NCI-H345 treated with DMSO at 0.1 percent for 48 hours (cell line): ENCODE data around the gene AMPD1.

ENCODE experiments used
- DNase-seq: peaks from one replicate; lab custom pipeline; 2025; ENCODE audit not compliant: unreplicated experiment; lab: John Stamatoyannopoulos, UW

AMPD1 gene

DNA sequence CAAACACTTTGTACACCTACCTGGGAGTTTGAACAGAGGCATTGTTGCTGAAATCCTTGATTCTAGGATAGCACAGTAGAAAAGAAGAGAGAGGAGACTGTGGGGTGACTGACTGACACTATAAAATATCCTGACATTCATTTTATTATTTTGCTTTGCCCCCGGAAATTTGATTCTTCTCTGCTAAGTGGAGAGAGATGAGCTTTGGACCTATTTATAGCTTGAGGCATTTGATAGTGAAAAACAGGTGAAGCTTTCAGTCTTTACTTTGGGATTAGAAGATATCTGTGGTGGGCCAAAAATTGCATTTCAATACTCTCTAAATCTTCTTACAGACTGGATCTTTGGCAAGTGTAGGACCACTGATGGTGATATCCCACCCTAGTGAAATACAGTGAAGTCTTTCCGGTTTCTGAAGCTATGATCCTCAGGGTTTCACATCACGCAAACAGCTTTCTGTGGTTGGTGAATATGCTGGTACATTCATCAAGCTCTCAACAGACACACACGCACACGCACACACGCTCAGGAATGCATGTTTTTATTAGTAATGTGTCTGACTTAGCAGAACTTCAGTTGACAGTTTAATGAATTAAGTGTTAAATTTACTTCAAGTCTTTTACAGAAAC is at the start of gene AMPD1:
Gene AMPD1 (minus strand): TSS at position 117 of the 629 bp plus-strand sequence. CDS start 75 bp downstream, at position 42.
- DNase-seq: no peak

- DNase-seq: no peak
These were observed 46.8 kb upstream of the AMPD1 start for GRCh38 chr1:114741963-114742746.

DNA sequence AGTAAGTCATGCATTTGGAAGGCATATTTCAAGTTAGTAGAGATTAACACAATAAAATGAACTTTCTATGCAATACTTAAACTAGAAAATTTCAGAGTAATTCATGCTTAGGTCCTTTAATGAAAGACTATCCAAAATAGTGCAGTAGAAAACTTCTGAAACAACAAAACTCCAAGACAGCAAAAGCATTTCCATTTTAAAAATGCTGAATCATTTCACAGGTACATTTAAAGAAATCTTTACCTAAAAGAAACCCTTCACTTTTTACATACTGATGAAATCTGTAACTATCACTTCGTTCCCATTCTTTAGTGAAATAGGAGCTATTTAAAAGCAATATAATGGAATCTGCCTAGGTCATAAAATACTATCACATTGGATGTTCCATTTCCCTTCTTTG is 45.0 kb upstream of the AMPD1 start:
- DNase-seq: no peak

- no peak for DNase-seq
These were observed 42.0 kb upstream of the AMPD1 start for GRCh38 chr1:114737314-114737849.

- no peak for DNase-seq
These were observed 40.1 kb upstream of the AMPD1 start for GRCh38 chr1:114735479-114735878.

DNA sequence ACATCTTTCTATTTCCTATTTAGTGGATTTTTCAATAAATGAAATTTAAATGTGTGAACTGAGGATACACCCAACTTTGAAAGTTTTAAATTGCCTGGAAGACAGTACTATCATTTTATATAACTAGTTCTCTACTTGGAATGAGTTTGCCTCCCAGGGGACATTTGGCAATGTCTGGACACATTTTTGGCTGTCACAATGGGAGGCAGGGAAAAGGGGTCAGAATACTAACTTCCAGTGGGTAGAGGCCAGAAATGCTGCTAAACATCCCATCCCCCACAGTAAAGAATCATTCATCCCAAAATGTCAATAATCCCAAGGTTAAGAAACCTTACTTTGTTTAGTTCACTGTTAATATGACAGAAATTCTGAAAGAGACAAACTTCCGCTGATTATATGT is 34.4 kb upstream of the AMPD1 start:
- DNase-seq: no peak

- DNase-seq: no peak
These were observed 33.2 kb upstream of the AMPD1 start for GRCh38 chr1:114728553-114728952.

GRCh38 chr1:114725230-114725629 is 29.9 kb upstream of the AMPD1 start:
- no peak for DNase-seq

DNA sequence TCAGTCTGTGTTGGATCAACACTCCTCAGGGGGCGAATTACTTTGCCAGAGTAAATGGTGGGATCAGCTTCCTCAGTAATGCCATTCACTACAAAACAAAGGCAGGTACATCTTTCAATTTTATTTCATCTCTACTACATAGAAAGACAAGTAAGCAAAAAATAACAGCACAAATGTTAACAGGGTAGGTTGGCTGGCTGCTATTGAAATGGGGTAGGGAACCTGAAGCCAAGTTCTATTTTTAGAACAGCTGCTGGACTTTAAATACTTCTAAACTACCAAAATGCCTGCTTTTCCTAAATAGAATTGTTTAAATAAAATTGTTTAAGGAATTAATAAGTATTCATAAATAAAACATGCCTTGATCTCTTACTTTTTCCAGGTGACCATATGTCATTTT is 28.6 kb upstream of the AMPD1 start:
- DNase-seq: no peak

DNA sequence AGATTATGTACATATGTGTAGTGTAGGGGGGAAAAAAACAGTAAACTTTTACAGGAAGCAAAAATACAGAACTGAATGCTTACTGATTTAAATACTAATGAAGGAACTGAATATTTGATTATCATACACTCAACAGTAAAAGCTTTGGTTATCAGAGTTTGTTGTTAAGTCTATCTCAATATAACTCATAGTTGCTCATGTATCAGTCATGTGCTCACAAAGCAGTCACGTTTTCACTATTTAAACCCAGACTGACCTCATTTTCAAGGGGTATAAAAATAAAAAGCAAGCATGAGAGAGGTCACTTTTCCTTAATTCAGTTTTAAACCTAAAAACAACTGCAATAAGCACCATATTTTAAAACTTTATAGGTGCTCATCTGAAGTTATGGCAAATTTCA is 28.1 kb upstream of the AMPD1 start:
- no peak for DNase-seq

GRCh38 chr1:114720492-114720891 is 25.1 kb upstream of the AMPD1 start:
- no peak for DNase-seq

GRCh38 chr1:114719424-114719787 is 24.1 kb upstream of the AMPD1 start:
- no peak for DNase-seq

DNA sequence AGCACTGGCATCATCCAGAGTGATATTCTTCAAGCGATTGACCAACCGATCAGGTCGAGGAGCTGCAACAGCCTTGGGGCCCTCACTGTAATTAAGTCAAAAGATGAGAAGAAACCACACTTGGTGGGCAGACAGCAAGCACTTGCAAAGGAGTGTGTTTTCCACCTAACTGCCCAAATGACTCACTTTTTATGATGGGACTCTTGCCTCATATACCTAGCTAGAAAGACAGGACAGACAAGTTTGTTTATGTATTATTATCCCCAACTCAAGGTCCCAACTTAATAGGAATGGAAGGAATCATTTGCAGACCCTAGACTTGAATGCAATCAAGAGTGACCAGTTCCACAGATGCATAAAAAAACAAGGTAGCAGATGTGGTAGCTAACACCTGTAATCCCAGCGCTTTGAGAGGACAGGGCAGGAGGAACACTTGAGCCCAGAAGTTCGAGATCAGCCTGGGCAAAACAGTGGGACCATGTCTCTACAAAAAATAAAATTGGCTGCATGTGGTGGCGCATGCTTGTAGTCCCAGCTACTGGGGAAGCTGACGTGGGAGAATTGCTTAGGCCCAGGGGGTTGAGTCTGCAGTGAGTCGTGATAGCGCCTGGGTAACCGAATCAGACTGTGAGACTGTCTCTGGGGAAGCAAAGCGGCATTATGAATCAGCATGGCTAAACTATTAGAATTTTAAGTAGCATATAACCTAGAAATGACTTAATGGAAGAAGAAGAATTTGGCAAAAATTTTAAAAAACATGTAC is 23.5 kb upstream of the AMPD1 start:
- no peak for DNase-seq

DNA sequence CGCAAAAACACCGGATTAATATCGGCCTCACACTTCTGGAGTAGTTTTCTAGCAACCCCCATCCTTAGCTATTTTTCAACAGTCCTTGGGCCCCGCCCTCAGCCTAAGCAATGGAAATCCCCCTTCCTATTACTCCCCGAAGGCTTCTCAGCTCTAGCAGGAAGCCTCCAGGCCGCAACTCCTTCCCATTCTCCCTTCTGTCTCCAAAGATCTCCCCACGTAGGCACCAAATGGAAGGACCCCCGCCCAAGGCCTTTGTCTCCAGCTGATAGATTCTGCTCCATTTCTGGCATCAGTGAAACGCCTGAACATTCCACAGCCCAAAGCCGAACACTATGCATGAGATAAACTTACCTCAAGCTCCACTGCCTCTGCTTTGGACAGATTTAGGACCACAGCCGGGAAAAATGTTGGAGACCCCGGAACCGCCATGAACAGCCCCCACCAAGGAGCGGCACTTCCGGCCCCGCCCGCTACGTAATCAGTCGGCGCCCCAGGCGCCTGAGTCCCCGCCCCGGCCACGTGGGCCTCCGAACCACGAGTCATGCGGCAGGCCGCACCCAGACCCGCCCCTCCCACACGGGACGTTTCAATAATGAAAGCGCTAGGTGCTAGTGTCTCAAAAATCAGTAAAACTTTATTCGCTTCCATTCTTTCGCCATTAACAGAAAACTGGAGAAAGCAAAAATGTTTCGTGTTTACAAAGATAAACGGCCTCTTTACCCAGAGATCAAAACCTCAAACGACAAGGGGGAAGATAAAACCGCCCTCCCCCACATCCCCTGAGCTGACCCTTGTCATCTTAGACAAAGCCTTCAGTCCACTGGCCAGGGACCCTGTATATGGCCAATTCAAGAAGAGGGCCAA is 21.2 kb upstream of the AMPD1 start, which contains the start of gene NRAS:
Gene NRAS (minus strand): TSS at position 468 of the 867 bp plus-strand sequence. CDS start 611 bp downstream, outside the sequence.
- peak; percentile 72 for DNase-seq

- DNase-seq: no peak
These were observed 20.6 kb upstream of the AMPD1 start for GRCh38 chr1:114715952-114716303.

GRCh38 chr1:114712977-114713376 is 17.6 kb upstream of the AMPD1 start:
- no peak for DNase-seq

DNA sequence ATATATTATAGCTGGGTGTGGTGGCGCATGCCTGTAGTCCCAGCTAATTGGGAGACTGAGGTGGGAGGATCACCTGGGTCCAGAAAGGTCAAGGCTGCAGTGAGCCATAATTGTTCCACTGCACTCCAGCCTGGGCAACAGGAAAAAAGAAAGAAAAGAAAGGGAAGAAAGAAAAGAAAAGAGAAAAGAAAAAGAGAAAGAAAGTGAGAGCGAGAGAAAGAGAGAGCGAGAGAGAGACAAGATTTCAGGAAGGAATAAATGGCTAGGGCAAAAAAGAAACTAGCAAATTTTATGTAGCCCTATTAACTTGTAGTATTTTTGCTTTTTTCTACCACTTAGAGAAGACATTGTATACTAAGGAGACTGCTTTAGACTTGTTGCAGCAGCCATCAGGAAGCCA is 15.0 kb upstream of the AMPD1 start:
- DNase-seq: no peak

GRCh38 chr1:114707604-114708003 is 12.3 kb upstream of the AMPD1 start:
- no peak for DNase-seq

DNA sequence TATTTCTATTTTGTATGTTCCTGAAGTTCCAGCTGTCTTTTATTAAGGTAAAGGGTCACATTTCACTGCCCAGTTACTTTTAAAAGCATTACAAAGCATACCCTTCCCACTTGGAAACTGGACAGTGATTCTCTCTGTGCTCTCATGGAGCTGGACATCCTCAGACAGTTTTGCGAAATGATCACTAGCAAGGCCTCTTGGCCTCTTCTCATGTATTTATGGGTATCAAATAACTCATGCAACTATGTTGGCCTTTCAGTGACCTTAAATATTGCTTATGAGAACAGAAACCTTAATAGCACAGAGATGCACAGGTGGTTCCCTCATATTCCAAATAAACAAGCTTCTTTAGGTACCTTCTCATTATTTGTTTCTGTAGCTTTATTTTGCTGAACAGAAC is 7.9 kb upstream of the AMPD1 start:
- no peak for DNase-seq

DNA sequence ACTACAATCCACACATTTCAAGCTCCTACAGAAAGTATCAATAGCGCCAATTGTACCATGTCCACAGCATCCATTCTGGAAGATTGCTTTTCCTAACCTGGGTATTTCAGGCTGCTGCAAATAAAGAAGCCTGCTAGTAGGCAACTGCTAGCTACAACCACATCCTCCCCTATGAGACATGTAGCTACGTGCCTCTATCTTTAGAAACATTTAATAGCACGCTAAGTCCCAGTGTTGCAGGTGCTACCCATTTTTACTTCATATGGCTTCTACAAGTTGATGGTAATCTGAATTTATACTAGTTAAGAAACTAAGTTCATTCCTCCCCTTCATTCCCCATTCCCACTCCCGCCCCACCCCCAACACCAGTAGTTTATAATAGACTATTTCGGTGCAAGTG is 7.4 kb upstream of the AMPD1 start:
- no peak for DNase-seq

DNA sequence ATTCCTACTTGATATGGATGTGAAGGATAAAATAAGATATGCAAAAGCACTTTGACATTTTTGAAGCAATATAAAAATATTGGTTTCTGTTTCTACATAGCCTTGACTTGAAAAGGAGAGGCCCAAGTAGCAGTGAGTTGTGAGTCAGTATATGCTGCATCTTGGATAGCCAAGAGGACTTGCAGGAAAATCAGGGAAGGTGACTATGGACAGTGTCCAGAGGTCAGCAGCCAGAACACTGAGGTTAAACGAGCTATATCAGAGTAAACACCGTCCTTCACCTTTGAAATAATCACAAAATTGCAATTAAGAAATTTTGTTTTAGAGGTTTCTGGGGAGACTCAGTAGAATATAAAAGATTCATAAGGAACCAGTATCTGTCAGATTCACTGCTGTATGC is 6.6 kb upstream of the AMPD1 start:
- no peak for DNase-seq
